IPS DF 4.7 (cell line): ENCODE data around the gene RMRP.

Source experiments
- DNase-seq: peaks from one replicate; pipeline ENCODE4 v3.0.0-alpha.2; 2013; ENCODE audit warnings: low spot score; ENCODE audit errors: extremely low read depth

RMRP gene

GRCh38 chr9:35657546-35658136 lies at the start of gene RMRP:
Gene RMRP (minus strand): TSS chr9:35658019.
- DNase-seq, result peak; percentile 98

DNA sequence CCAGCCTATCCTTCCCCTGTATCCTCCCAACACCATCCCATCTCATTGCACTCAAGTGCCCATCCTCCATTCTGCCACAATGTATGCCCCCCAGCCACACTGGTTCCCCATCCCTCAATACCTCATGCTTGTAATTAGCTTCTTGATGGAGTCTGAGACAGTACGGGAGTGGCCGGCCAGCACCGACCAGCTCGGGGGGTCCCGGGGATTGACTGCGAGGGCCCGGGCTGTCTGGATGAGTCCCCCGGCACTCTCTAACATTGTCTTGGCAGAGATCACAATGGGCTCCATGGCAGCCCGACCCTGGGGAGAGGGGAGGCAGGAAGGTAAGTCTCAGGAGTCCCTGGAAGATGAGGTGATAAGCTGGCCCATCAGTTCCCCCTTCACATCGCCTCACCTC lies 49.1 kb upstream of the RMRP start:
- no peak for DNase-seq

- no peak for DNase-seq
These were observed 48.1 kb upstream of the RMRP start for GRCh38 chr9:35705836-35706430.

DNA sequence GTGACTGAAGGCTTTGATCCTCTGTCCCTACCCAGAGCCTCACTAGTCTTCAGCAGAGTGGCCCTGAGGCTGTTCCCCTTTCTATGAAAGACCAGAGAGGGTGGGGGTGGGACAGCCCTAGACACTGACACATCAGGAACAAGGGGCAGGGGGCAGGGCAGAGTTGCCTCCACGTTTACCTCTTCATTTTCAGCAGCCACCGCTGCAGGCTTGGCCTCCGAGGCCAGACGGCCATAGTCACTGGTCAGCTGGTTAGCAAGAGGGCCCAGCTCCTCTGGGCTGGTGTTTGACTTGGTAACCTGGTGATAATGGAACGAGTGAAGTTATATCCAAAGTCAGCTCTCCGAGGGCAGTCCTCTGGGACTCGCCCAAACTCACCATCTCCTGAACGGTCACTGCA lies 47.6 kb upstream of the RMRP start:
- no peak for DNase-seq

DNA sequence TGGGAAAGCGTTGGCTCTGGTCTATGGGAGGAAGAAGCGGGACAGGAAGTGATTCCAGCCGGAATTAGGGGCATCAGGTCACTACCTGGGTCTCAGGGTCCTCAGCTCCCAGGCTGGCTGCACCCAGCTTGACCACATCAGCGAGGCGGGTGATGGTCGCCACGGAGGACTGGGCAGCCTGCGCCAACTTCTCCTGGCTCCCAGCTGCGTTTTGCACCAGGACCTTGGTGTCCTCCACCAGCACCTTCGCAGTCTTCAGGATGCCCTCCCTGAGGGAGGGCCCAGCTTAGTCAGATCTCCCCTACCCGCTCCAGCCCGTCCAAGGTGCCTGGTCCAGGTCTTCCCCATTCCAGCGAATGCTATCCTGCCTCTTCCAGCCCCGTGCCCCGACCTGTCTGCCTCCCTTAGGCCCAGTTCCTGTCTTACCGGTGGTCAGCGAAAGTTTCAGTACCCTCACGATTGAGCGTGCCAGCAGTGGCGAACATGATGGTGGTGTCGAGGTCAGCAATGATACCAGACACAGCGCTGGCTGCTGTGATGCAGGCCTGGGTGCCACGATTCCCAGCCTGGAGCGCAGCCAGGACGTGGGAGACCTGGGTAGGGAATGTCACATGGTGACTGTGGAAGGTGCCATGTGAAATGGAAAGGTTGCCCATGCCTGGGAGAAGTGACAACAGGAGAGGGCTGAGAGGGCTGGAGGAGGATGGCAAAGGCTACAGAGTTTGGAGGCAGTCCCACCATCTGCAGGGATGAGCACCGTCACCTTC lies 46.3 kb upstream of the RMRP start:
- no peak for DNase-seq

DNA sequence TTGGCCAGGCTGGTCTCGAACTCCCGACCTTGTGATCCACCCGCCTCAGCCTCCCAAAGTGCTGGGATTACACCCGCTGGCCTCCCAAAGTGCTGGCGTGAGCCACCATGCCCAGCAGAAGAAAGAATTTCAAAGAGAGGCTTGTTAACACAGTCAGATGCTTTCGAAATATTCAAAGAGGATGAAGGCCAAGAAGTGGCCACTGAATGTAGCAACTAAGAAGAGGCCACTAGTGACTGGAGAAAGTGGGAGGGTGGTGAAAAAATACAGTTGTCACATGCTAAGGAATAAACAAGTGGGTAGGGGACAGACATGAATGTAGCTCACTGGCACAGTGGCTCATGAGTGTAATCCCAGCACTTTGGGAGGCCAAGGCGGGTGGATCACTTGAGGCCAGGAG lies 44.9 kb upstream of the RMRP start:
- DNase-seq, result no peak

- DNase-seq, result no peak
These were observed 43.1 kb upstream of the RMRP start for GRCh38 chr9:35700942-35701341.

- DNase-seq, result no peak
These were observed 42.2 kb upstream of the RMRP start for GRCh38 chr9:35700031-35700430.

DNA sequence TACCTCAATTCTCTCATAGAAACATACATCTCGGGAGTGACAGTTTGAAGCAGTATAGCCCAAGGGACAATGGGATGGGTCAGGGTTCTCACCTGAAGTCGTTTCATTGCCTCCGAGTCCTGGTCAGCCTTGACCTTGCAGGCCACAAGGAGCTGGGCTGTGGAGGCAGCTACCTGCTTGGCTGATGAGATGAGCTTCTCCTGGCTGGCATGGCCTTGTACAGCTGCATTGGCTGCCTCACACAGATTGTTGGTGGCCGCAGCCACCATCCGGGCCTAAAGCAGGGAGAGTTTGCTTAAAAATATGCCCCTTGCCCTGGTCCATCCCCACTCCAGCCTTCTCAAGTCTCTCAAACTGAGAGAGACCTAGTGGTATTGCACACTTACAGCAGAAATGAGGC lies 40.4 kb upstream of the RMRP start:
- DNase-seq, result no peak

GRCh38 chr9:35697486-35697885 lies 39.7 kb upstream of the RMRP start:
- DNase-seq, result no peak

- DNase-seq, result no peak
These were observed 38.8 kb upstream of the RMRP start for GRCh38 chr9:35696520-35697215.

DNA sequence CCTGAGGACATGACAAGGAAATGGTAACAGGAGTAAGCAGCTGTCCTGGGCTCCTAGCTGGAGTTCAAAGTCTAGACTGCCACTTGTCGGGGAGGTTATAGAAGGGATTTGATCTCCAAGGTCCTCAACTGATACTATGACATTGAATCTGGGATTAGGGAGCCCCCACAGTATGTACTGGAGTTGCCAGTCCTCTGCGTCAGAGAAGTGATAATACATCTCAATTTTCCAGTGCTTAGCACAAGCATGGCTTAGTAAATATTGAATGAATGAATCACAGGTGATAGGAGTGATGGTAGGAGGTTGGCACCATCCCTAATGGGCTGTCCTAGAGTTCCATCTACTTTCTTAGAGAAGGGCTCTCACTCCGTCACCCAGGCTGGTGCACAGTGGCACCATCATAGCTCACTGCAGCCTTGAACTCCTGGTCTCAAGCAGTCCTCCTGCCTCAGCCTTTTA lies 38.2 kb upstream of the RMRP start:
- DNase-seq, result no peak

DNA sequence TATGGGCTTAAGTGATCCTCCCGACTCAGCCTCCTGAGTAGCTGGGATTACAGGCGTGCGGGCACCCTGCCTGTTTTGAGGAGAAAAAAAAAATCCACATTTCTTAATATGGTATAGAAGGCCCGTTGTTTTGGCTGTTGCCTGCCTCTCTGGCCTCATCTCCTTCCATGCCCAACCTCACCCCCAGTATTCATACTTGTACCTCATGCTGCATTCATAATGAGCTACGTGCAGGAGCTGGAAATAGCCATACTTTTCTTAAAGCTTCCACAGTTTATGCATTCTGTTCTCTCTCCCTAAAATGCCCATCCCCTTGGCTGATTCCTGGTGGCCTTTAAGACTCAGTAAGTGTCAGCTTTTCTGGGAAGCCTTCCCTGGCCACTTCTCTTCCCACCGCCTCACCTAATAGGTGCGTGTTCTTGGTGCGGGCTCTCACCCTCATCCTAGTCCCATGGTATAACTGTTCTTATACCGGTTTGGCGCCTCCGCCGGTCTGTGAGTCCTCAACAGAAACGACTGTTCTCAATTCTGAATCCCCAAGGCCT lies 34.0 kb upstream of the RMRP start:
- DNase-seq, result no peak

- no peak for DNase-seq
These were observed 33.5 kb upstream of the RMRP start for GRCh38 chr9:35691334-35691650.

DNA sequence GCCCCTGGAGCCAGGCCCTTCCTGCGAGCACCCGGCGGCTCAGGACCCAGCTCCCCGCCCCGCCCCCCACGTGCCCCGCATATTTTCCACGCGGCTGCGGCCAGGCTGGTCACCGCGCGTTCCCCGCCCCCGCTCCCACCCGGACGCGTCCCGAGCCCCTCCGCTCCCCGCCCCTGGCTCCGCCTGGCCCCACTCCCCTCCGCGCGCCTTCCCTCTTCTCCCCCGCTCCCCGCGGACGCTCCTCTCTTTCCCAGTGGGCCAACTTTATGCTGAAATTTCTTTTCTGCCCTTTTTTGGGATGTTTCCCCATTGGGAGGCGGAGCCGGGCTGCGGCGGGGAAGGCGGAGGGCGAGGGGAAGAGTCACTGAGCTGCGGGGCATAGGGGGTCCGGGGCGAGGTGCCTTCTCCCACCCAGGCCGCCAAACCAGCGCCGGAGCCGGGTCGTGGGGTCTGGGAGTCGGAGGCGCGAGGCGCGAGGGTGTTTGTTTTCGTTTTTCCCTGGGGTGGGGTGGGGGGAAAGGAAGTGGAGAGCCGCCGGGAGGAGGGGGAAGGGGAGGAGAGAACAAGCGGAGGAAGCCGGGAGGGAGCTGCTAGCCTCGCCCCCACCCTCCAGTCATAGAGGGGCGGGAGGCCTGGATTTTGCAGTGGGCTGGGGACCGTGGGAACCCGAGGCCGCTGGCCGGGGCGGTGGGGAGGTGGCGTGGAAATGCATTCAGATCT lies 33.0 kb upstream of the RMRP start:
- DNase-seq, result no peak

GRCh38 chr9:35690294-35690613 lies 32.4 kb upstream of the RMRP start:
- no peak for DNase-seq

GRCh38 chr9:35689542-35690293 lies 31.9 kb upstream of the RMRP start, which contains the start of gene TPM2:
Gene TPM2 (minus strand): TSS chr9:35689925. CDS start chr9:35689817, 108 bp downstream.
- no peak for DNase-seq

- no peak for DNase-seq
These were observed 31.0 kb upstream of the RMRP start for GRCh38 chr9:35688558-35689541.

- DNase-seq, result no peak
These were observed 30.2 kb upstream of the RMRP start for GRCh38 chr9:35687972-35688557.
